Measurements from ENCODE around the gene TTC4.

Gene TTC4, protein sequence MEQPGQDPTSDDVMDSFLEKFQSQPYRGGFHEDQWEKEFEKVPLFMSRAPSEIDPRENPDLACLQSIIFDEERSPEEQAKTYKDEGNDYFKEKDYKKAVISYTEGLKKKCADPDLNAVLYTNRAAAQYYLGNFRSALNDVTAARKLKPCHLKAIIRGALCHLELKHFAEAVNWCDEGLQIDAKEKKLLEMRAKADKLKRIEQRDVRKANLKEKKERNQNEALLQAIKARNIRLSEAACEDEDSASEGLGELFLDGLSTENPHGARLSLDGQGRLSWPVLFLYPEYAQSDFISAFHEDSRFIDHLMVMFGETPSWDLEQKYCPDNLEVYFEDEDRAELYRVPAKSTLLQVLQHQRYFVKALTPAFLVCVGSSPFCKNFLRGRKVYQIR

DNA sequence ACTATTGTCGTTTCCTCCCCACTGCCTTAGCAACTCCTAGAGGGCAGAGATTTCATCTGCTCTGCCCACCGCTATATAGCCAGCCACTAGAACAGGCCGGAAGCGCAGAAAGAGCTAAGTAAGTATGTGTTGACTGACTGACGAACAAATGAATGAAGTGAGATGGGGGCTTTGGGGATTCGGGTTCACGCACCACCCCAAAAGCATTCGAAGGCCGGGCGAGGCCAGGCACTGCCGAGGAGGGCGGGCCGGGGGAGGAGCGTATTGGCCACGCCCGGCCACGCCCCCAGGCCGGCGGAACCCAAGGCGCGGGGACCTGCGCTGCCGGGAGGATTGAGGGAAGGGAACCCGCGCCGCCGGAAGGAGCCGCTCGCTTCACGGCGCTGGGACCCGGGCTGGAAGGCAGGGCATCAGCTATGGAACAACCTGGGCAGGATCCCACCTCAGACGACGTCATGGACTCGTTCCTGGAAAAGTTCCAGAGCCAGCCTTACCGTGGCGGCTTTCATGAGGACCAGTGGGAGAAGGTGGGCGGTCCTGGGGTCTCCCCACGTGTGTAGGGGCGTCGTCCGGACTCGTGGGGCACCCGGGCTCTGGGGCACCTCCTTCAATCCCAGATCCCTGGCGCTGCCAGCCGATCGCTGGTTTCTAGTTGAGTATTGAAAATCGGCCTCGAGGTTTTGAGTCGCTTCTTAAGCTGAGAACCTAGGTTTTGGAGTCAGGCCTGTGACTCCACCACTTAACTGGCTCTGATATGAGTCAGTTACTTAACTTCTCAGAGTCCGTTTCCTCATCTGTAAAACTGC is at the start of gene TTC4:
Gene TTC4 (plus strand): TSS at position 369 of the 806 bp plus-strand sequence. CDS start 48 bp downstream, at position 417.
- DNase-seq (ENCODE audit: low spot score) = peak; percentile 79

DNA sequence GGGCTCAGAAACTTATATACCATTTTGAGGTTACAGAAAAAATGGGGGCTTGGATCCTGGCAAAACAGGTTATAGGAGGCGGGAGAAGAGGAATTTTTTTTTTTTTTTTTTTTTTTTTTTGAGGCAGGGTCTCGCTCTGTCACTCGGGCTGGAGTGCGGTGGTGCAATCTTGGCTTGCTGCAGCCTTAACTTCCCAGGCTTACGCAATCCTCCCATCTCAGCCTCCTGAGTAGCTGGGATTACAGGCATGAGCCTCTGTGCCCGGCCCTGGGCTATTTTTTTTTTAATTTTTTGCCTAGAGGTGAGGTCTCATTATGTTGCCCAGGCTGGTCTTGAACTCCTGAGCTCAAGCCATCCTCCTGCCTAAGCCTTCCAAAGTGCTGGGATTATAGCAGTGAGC is 49.3 kb upstream of the TTC4 start:
- DNase-seq (ENCODE audit: low spot score) = no peak

DNA sequence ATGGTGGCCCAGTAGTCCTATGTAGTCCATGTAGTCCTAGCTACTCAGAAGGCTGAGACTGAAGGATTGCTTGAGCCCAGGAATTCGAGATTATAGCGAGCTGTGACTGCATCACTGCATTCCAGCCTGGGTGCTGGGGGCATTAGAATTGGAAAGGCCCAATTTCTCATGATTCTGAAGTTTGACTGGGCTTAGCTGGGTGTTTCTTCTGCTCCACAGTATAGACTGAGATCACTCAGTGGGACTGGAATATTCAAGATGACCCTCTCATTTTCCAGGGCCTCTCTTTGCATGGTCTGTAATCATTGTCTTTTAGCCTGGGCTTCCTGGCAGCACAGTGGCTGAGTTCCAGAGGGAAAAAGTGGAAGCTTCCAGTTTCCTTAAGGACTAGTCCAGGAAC is 47.9 kb upstream of the TTC4 start:
- no peak for DNase-seq (ENCODE audit: low spot score)

DNA sequence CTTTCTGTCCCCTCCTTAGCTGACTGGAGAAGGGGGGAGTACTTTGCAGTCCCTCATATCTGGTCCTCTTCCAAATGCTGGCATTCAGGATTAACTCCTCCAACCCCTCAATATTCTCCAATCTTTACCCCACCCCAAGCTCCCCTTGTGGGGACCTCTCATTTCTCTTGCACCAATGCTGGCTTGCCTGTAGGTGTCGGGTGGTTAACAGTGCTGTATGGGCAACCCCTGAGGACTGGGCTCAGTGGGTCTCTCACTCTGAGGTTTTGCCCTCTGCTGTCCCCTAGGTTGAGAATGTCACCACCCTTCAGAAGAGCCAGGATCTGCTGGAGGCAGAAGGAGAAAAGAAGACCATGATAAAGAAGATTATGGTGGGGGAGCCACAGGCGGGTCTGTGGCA is 47.1 kb upstream of the TTC4 start:
- DNase-seq (ENCODE audit: low spot score) = no peak

DNA sequence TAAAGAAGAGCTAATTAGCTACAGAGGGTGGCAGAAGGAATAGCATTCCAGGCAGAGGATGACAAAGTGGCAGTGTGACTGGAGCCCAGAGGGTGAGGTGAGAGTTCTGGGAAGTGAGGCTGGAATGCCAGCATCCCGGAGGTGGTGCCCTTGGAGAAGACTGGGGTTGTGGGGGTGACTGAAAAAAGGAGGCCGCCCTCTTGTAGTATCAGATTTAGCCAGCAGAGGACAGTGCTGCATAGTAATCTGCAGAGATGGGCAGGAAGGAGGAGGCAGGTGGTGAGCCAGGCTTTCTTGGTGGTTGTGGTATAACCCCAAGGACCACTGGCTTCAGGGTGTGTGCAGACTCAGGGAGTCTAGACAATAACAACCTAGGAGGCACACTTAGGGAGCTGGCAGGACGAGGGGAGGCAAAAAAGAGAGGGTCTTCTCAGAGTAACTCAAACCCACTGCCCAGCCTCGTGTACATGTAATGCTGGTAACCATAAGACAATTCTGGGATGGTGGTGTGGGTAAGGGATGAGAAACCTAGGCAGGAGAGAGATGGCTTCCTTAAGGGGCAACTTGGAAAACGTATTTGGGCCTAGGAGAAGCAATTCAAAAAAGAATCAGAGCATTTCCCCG is 43.6 kb upstream of the TTC4 start:
- peak; percentile 6 for DNase-seq (ENCODE audit: low spot score)

DNA sequence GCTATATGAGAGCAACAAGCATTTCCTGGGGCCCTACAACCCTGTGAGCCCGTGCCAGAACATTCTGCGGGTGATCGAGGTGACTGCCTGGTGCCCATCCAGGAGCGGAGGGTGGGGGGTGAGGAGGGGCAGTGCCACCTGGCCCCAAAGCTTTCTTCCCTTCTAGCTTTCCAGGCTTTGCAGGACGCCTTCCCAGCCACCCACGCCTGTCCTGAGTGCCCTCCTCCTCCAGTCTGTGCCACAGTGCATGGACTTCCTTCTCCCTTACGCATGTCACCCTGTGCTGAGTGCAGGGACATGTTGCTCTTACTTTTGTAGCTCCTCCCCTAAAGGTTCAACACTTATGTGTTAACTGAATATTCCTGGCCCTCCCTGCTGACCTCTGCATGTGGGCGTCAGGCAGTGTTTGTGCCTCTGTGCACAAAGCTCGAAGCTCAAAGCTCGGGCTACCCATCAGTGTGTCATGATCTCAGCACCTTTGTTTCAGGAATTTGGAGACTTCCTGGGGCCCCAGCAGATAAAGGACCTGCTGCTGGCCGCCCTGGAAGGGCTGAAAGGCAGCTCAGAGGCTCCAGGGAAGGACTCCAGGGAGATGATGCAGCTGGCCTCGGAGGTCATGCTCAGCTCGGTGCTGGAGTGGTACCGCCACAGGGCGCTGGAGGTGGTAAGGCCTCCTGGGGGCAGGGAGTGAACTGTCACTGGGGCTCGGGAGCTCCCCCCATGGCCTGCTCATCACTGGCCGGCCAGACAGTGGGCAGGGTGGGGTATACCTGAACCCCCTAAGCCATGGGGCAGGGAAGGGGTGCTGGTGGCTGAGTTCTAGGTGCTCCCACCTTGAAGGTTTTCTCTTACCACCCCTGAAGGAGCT is 36.7 kb upstream of the TTC4 start:
- no peak for DNase-seq (ENCODE audit: low spot score)

DNA sequence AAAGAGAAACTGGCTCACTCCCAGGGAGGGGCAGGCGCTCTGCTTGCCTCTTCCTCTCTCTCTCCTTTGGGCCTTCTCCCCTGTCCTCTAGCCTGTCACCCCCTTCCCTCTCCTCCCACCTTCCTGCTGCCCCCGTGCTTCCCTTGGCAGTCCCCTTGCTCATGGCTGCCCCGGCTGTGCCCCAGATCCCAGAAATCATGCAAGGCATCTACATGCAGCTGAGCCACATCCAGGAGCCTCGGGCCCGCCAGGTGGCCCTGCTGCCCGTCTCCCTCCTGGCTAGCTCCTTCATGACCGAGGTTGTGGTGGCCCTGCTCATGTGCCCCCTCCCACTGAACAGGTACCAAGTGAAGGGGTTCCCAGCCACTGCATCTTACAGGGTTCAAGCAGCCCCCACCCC is 36.0 kb upstream of the TTC4 start:
- no peak for DNase-seq (ENCODE audit: low spot score)

DNA sequence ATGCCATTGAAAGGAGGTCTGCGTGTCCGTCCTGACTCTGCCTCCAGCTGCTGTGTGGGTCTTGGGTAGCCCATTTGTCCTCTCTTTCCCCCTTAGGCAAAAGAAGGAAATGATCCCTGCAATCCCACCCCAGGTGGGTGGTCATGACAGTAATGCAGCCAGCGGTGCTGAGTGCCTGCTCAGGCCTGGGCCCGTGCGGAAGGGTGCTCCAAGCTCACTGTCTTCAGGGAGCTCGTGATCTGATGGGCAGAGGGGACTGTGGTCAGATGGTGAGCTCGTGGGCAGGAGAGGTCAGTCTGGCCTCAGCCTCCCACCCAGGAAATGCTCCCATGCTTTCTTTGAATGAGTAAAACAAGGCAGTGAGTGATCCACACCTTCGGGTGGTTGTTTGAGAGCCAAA is 35.3 kb upstream of the TTC4 start:
- DNase-seq (ENCODE audit: low spot score) = no peak

DNA sequence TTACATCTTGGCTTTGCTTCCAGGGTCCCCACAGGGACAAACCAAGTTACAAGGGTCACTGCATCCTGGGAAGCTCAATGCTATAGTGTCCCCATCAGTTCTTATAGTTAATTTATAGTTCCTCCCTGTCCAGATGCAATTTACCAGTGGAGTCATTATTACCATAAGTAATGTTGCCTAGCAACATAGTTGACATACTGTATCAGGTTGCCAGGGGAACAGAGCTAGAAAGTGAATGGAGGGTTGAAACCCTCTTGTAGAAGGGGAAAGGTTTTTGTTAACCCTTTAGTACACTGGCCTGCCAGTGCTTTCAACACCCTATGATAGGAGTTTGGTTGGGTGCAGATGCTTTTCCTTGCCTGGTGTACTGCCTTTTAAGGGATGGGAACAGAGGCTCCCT is 34.3 kb upstream of the TTC4 start:
- no peak for DNase-seq (ENCODE audit: low spot score)

DNA sequence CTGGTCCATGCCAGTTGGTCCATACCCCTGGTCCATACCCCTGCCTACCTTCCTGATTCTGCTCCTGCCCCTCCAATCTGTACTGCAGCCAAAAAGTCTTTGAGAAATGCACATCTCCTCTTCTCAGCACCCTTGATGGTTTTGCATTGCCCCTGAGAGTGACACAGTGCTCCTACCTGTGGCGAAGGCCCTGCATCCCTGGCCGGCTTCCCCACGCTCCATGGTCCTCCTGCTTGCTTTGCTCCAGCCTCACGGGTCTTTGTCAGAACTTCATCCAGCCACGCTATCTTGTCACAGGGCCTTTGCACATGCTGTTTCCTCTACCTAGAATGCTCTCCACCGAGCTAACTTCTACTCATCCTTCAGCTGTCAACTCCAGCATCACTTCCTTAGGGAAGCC is 32.2 kb upstream of the TTC4 start:
- no peak for DNase-seq (ENCODE audit: low spot score)

DNA sequence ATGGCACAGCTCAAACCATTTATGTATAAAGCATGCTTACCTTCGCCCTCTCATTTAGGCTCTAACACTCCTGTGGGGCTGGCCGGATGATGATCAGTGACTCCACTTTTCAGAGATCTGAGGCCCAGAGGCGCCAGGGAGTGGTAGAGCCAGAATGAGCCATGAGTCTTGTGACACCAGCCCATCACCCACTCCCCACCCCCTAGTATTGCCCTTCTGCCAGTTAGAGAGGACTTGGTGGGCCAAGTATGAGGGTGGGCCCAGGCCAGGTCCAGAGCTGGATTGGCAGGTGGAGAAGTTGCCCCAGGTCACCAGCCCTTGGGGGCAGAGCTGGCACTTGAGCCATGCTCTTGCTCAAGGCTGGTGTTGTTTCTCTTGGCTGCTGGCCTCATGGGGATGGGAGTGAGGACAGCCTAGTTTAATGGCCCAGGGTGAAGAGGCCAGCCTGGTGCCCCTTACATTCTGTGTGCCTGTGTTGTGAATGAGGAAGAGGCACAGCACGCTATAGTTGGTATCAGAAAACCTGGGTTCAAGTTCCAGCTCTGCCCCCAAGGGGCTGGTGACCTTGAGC is 30.2 kb upstream of the TTC4 start:
- no peak for DNase-seq (ENCODE audit: low spot score)

DNA sequence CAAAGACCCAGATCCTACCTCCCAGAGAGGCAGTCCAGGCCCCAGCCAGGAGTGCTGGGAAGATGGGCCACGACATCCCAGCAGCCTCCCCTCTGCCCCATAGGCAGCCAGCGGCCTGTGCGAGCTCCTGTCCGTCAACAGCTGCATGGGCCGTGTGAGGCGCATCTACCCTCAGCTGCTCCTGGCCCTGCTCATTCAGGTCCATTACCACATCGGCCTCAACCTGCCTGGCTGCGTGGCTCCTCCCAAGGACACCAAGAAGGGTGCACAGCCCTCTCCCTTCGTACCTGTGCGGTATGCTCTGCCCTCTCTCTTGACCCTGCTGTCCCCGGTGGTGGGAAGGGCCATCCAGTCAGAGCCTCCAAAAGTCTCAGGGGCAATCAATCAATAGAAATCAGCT is 29.5 kb upstream of the TTC4 start:
- no peak for DNase-seq (ENCODE audit: low spot score)

DNA sequence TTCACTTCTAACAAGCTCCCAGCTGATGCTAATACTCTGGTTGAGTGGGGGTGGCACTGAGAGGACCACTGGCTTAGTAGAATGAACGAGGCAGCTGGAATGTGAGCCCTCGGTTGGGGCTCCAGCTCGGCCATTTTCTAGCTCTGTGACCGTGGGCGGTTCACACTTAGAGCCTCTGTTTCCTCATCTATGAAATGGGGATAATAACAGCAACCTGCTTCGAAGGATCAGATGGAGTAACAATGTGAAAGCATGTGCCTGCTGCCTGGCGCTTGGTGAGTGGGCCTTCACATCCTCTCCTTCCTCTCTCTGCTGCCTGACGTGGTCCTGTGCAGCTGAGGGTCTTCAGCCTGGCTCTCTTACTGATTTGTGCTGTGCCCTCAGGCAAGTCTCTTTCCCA is 20.9 kb upstream of the TTC4 start:
- no peak for DNase-seq (ENCODE audit: low spot score)

DNA sequence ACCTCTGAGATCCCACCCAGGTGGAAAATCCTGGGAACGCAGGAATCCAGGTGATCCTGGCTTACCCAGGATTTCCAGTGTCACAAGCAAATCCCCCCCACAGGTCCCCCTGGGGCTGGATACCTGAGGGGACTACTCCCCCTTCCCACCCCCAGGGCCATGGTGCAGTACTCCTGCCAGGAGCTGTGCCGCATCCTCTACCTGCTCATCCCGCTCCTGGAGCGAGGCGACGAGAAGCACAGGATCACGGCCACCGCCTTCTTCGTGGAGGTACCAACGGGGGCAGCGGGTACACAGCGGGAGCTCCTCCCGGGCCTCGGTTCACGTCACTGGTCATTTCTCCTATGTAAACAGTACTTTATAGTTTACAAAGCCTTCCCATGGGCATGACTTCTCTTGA is 20.4 kb upstream of the TTC4 start:
- no peak for DNase-seq (ENCODE audit: low spot score)

DNA sequence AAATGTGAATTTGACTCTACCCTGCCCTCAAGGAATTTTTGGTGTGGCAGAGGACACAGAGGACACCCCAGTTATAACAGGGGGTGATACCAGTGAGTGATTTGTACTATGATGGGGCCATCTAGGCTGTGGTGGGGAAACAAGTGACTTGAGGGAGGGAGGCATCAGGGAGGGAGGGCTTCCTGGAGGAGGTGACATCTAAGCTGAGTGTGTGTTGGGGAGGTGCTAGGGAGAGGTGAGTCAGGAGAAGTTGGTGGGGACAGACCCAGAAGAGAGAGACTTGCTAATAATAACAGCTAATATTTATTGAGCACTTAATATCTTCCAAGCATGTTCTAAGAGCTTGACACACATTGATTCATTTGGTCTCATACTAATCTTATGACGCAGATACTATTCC is 19.9 kb upstream of the TTC4 start:
- no peak for DNase-seq (ENCODE audit: low spot score)

DNA sequence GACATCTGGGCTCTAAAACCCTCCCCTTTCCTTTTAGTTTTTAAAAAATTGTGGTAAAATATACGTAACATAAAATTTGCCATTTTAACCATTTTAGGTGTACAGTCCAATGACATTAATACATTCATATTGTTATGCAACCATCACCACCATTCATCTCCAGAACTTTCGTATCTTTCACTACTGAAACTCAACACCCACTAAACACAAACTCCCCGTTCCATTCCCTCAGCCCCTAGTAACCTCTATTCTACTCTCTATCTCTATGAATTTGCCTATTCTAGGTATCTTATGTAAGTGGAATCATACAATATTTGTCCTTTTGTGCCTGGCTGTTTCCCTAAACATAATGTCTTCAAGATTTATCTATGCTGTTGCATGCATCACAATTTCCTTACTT is 19.4 kb upstream of the TTC4 start:
- DNase-seq (ENCODE audit: low spot score) = no peak

DNA sequence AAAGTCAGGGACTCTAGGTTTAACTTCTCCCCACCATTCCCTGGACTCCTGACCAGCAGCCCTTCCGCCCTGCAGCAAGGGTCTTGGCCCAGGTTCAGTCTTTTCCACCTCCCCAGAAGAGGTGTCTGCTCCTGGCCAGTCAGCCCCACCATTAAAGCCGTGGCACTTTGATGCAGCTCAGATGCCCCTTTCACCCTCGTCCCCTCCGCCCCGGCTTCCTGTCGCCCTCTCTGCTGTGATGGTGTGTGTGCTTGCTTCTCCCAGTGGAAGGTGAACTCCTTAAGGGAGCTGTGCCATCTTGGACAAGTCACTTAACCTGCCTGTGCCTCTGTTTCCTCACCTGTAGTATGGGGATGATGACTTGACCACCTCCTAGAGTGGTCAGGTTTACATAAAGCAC is 17.8 kb upstream of the TTC4 start:
- DNase-seq (ENCODE audit: low spot score) = no peak

DNA sequence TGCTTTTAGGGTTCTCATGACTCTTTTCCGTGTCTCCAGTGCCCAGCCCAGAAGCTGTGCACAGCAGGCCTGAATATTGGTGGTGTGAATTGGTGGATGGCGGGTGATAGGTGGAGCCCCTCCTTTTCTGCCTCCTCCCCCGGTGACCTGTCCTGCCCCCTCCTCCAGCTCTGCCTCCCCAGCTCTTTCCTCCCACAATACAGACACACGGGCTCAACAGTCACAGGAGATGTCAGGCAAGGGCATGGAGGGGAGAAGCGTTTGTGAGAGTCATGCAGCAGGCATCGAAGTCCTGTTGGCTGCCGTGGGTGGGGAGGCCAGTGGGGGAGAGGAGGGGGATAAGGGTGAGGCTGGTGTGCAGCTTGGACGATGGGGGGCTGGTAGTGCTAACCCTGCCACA is 17.3 kb upstream of the TTC4 start:
- DNase-seq (ENCODE audit: low spot score) = no peak

DNA sequence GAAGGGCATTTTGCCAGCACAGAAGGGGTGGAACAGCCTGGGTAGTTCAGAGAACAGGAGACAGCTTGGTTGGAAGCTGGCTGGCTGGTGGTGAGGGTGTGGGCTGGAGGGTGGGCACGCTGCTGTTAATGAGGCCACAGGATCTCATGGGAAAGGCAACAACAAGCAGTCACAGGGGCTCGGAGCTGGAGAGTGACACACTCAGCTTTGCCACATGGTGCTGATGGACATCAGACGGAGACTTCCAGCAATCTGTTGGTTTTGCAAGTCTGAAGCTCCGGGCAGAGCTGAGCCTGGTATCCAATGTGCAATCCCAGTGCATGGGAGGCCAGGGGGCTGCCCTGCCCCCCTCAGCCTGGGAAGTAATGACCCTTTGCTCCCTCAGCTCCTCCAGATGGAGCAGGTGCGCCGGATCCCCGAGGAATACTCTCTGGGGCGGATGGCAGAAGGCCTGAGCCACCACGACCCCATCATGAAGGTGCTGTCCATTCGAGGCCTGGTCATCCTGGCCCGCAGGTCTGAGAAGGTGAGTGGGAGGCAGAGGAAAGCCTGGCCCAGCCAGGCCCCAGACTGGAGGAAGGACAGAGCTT is 15.6 kb upstream of the TTC4 start:
- DNase-seq (ENCODE audit: low spot score) = no peak

DNA sequence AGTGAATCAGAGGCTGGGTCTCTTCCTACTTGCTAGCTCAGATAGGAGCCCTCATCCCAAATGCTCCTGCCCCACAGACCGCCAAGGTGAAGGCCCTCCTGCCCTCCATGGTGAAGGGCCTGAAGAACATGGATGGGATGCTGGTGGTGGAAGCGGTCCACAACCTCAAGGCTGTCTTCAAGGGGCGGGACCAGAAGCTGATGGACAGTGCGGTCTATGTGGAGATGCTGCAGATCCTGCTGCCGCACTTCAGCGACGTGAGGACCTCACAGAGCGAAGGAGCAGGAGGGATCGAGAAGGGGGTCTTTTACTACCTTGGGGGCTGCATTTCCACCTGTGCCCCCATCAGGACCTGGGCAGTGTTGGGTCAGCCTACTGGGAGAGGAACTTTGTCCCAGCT is 14.6 kb upstream of the TTC4 start:
- no peak for DNase-seq (ENCODE audit: low spot score)

DNA sequence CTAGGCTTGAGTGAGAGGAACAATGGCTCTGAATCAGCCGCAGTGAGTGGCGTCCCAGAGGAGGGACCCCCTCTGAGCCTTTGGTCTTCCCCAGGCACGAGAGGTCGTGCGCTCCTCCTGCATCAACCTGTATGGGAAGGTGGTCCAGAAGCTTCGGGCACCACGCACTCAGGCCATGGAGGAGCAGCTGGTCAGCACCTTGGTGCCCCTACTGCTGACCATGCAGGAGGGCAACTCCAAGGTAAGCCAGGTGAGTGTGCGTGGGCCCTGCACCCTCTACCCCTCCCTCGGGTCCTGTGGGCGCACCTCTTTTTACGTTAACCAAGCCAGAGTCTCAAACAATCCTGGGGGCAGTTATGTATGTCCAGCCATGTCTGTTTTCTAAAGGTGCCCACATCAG is 13.7 kb upstream of the TTC4 start:
- no peak for DNase-seq (ENCODE audit: low spot score)
